ENCODE measurements around the gene IRX5.

The IRX5 gene

DNA sequence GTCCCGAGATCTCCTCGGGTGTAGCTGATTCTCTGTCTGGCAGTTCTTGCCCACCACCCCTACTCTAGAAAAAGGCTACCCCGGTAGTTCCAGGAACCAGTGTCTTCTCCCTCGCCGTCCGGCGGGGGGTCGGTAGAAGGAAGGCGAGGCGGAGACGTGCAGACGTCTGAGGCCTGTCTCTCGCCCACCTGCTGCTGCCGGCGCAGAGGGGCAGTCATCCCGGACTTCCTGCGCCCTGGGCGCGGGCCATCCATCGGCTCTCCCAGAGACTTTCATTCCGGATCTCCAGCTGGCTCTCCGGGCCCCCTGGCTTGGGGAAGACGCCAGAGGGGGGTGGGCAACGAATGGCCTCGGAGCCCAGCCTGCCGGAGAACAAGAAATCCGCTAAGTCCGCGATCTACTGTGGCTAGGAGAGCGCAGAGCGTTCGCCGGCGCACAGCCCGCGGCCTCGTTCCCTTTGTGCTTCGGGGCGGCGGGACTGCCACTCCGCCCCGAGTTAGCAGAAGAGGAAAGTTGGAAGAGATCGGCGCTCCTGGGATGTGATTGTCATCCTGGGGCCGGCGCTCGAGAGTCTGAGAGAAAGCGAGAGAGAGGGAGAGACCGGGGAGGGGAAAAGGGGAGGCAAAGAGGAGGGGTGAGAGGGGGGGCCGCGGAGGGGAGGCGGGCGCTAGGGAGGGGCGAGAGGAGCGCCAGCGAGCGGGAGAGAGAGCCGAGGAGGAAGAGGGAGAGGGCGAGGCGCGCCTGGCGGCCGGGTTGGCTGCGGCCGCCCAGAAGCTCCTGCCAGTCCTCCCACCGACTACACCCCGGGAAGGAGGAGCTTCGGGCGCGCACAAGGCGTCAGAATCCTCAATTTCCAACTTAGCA lies at the start of gene IRX5:
TSS of gene IRX5 (plus strand) at position 861 of the 864 bp plus-strand sequence. CDS start 334 bp downstream, outside the sequence.
- no peak for DNase-seq (ENCODE audit: low read depth in 2 of 2)

DNA sequence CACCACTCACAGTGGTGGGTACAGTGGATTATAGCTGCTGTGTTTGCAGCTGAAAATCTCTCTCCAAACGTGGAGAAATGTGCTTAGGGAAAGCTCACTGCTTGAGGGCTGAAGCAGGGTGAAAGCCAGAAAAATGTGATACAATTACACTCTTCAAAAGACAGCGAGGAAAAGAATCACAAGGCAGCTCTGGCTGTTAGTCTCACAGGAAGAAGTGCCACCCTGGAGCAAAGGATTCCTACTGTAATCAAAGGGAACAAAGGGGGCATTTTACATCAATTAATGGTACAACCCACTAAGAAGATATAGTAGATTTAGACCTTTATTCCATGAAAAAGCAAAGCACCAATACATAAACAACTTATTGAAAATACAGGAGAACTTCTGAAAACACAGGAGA lies 48.1 kb upstream of the IRX5 start:
- no peak for DNase-seq (ENCODE audit: low read depth in 2 of 2)

DNA sequence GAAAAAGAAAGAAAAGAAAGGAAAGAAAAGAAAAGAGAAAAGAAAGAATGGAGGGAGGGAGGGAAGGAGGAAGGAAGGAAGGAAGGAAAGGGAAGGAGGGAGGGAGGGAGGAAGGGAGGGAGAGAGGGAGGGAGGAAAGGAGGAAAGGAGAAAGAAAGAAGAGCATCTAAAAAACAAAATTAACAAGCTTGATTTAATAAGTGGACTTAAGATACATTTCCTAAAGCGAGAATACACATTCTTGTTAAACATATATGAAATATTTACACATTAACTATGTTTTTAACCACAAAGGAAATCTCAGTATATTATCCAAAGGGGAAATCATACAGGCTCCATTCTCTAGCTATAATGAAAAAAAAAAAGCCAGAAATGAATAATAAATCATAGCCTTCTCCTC lies 47.3 kb upstream of the IRX5 start:
- DNase-seq (ENCODE audit: low read depth in 2 of 2): no peak

- no peak for DNase-seq (ENCODE audit: low read depth in 2 of 2)
These were observed 44.6 kb upstream of the IRX5 start for GRCh38 chr16:54886078-54886477.

DNA sequence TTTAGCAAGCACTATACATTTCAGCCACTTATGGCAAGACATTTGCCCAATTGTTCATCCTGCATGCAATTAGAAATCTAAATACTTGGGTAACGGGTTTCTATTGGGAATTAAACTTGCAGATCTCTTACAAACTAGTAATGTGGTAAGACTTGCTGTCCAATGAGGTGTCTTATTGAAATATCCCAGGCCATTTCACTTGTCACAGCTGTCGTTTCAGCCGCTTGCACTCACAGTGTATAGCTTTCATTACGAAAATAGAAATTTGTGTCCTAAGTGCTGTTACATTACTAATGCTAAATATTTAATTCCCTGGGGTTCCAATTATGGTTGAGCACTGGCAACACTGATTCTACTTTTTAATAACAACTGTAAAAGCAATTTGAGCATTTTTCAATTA lies 40.3 kb upstream of the IRX5 start:
- DNase-seq (ENCODE audit: low read depth in 2 of 2): no peak

DNA sequence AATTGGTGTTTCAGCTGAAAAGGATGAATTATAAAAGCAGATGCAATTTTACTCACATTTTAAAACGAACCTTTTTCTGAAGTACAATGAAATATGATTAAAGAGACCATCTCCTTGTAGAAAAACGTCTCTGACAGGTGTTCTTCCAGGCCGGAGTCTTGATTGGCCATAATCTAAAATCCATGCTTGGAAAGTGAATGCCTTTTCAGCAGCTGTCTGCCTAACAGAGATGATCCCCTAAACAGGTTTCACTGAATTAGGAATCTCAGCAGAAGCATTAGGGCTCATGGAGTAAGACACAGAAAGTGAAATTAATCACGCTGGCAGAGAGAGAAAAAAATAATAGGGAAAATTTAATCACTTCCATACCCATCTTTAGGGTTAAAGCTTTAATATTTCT lies 39.3 kb upstream of the IRX5 start:
- no peak for DNase-seq (ENCODE audit: low read depth in 2 of 2)

DNA sequence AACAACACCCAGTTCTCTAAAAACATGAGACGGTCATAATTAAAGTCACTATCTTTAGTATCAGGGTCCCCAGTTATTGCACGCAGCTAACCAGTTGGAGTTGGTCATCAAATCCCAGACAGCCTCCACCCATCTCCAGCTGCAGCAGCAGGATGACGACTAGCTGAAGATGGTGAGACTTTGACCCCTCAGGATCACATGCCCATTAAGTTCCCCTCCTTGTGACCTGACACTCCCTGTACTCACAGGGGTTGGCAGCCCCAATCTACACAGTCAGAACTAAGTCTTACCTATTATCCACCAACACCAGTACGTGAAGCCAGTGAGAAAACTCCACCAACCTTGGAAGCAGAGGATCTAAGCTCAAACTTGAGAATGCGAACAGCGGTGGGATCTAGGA lies 37.7 kb upstream of the IRX5 start:
- no peak for DNase-seq (ENCODE audit: low read depth in 2 of 2)

DNA sequence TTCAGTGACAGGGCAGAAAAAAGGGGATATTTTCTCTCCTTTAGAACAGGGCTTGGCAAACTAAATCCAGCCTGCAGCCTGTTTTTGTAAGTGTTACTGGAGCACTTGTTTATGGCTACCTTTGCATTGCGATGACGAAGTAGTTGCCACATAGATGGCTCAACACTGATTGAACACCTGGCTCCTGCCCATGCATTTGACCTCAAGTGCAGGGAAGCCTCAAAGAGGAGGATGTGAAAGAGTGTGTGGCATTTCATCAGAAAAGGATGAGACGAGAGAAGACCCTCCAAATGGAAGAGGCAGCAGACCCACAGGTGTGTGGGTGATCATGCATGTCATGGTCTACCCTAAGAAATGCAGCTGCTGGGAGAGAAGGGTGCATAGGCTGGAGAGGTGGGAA lies 32.7 kb upstream of the IRX5 start:
- no peak for DNase-seq (ENCODE audit: low read depth in 2 of 2)

GRCh38 chr16:54901606-54902005 lies 29.1 kb upstream of the IRX5 start:
- DNase-seq (ENCODE audit: low read depth in 2 of 2): no peak

DNA sequence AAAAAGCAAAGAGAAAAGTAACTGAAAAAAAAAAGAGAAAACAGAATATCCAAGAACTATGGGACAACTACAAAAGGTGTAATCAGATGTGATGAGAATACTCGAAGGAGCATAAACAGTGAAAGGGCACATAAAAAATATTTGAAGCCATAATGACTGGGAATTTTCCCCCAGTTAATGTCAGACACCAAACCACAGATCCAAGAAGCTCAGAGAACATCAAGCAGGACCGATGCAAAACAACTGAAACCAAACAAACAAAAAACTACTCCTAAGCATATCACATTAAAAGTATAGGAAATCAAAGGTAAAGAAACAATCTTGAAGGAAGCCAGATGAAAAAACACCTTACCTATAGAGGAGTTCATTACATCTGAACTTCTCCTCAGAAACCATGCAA lies 27.6 kb upstream of the IRX5 start:
- no peak for DNase-seq (ENCODE audit: low read depth in 2 of 2)

DNA sequence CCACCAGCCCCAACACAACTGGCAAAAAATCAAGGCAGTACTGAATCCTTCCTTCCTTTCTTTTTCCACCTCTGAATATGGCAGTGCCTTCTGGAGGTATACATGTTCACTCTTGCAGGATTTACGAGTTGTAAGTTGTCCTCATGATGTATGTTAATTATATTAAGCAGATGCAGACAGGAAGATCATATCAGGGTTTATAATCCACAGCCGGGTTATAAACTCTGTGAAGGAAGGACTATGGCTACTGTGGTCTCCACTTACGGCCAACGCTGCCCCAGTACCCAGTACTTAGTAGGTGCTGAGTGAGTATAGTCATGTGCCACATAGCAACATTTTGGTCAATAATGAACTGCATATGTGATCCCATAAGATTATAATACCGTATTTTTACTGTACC lies 19.6 kb upstream of the IRX5 start:
- DNase-seq (ENCODE audit: low read depth in 2 of 2): no peak

GRCh38 chr16:54912720-54913119 lies 17.9 kb upstream of the IRX5 start:
- no peak for DNase-seq (ENCODE audit: low read depth in 2 of 2)

DNA sequence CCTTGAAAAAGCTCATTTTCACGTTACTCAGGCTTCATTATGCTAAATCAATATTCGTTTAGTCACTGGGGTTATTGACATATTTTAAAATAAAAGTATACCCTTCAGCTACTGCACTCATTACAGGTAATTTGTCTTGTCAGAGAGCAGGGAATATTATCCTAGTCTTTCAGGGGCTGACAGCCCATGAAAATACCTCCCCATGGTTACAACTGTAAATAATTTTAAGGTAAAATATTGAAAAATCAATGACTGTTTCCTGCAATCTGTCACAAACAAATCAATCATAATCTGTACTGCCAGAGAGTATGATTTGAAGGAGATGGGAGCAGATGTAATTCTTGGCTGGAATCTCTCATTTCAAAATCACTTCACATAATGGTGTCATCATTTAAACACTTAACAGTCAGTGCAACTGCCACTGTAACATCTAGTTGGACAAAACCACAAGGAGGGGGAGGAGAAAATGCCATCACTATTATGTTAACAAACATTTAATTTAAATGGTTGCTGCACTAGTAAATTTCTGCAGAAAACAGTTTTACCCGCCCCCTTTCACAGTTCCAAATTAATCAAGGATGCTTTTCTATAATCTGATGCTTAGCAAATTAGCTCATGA lies 9.3 kb upstream of the IRX5 start:
- DNase-seq (ENCODE audit: low read depth in 2 of 2): no peak

DNA sequence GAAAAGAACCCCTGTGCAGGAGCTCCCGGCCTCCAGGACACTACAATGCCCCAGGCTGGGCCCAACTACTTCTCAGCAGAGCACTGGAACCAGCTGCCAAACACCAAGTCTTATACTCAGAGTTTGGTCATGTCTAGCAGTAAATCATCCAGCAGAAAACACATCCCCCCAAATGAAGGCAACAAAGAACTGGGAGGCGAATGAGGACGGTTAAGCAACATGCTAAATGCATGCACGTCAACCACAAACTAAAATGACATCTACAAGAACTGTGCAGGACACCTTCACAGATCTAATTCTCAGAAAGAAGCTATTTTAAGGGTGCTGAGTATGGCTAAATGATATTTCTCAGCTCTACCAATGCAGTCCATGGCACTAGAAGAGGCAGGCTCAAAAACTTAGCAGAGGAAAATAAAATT lies 7.6 kb upstream of the IRX5 start:
- no peak for DNase-seq (ENCODE audit: low read depth in 2 of 2)

GRCh38 chr16:54923988-54924387 lies 6.7 kb upstream of the IRX5 start:
- DNase-seq (ENCODE audit: low read depth in 2 of 2): no peak

DNA sequence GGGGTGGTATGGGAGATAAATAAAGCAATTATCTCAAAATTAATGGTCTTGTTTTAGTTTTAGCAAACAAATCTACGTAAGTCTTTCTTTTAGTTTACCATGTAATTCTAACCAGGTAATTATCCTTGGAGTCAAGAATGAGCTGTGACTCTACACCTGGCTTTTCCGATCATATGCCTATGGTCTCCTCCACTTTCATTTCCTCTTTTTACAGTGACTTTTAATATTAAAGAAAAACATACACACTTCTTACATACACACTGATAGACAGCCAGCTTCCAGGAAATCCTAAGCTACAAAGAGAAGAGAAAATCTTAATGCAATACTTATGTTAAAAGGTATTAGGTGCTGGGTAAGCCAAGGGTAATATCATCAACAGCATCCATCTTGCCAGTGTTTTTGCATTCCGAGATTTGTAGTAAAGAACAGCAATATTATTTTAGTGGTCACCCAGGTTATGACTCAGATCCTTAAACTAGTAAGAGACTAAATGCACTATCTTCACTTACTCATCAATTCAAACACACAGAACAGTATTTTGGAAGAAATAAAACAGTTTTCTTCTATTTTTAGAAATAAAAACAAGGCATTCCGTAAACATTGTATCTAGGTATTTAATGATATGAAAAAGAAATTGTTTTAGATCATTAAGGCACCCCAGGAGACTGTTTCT lies 4.4 kb upstream of the IRX5 start:
- no peak for DNase-seq (ENCODE audit: low read depth in 2 of 2)

GRCh38 chr16:54927125-54928015 lies 3.3 kb upstream of the IRX5 start:
- DNase-seq (ENCODE audit: low read depth in 2 of 2): no peak

GRCh38 chr16:54928016-54928356 lies 2.7 kb upstream of the IRX5 start:
- no peak for DNase-seq (ENCODE audit: low read depth in 2 of 2)

- DNase-seq (ENCODE audit: low read depth in 2 of 2): no peak
These were observed 2.1 kb upstream of the IRX5 start for GRCh38 chr16:54928411-54929089.

DNA sequence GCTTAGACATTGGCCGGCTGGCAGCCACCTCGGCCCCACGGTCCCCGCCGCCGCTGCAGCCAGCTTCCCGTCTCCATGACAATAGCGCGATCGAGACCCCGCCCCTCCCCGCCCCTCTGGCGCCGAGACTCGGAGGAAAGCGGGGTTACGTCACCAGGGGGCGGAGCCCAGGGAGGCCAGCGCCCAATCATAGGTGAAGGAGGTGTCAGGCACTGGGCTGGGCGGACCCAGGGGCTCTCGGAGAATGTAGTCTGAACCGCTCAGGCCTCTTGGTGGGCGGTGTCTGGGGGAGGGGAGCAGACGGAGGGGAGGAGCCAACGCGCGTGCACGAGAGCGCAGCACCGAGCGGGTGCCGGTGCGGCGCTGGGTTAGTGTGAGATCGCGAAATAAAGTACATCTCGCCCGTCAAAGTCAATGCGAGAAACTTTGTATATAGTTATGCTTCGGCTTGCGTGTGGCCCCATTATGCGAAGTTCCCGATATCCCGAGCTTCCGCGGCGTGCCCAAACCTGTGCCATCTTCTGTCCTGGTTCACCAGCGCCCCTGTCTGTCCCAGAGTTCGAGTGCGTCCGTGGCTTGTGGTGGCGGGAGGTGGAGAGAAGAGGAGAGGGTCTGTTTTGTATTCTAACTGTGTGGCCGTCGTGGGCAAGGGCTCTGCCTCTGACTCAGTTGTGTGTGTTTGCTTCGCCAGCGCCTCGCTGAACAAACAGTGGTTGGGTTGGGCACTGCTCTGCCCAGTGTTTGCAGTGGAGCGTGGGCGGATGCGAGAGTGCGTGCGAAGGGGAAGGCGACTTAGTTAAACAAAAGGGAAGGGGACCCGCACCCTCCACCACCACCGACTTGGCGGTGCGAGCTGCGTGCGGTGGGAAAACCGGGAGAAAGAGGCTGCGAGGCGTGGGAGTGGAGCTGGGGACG lies 1.3 kb upstream of the IRX5 start:
- DNase-seq (ENCODE audit: low read depth in 2 of 2): peak; percentile 76 to 89

GRCh38 chr16:54930869-54931119 lies 129 bp downstream of the IRX5 start:
- no peak for DNase-seq (ENCODE audit: low read depth in 2 of 2)

Data from stimulated activated CD8-positive, alpha-beta memory T cell treated with anti-CD3 and anti-CD28 coated beads, Interleukin-2, amount 100 ng/mL, for 1 hour (primary cell).